ENCODE results near the gene ZSCAN9. TPM values are rescaled to one million over a fixed set of nuclear protein-coding genes. Genes with fewer than 3 reads are reported as not detected.

The ZSCAN9 gene
- total and polyA plus RNA-seq, 9 of the 15 experiments (the other 6 are each of a cell fraction or from before 2014, with no cell fraction given) = 18.8 to 48.9 (median 28.7) TPM

GRCh38 chr6:28212510-28213212, 12.4 kb upstream of the ZSCAN9 start (continued):
- peak; percentile 82 for TF ChIP-seq ZNF407 (IDR thresholded peaks at IDR 0.05; ENCODE audit: low read depth)
- no peak for TF ChIP-seq ZNF165 (CRISPR knock-in tag; IDR thresholded peaks at IDR 0.05; ENCODE audit: borderline replicate concordance)
- TF ChIP-seq ZNF3 (CRISPR knock-in tag; IDR thresholded peaks at IDR 0.05) = no peak
- TF ChIP-seq ZNF12 (CRISPR knock-in tag; IDR thresholded peaks at IDR 0.05) = no peak
- TF ChIP-seq ZFPM2 (CRISPR knock-in tag; IDR thresholded peaks at IDR 0.05) = no peak
- peak; percentile 89 for TF ChIP-seq MYC (IDR thresholded peaks at IDR 0.05; ENCODE audit: low read depth, low read length)
- no peak for TF ChIP-seq MYC (CRISPR knock-in tag; IDR thresholded peaks at IDR 0.05; ENCODE audit: borderline replicate concordance, low read depth)
- peak; percentile 87 for TF ChIP-seq ZKSCAN1 (IDR thresholded peaks at IDR 0.05; ENCODE audit: low read depth, low read length)
- no peak for TF ChIP-seq CHD4 (IDR thresholded peaks at IDR 0.05; ENCODE audit: insufficient read depth, insufficient replicate concordance, low read depth, low read length, poor library complexity, severe bottlenecking)
- no peak for TF ChIP-seq GTF2E2 (tag; IDR thresholded peaks at IDR 0.05)
- TF ChIP-seq ZNF609 (CRISPR knock-in tag; IDR thresholded peaks at IDR 0.05; ENCODE audit: borderline replicate concordance) = no peak
- TF ChIP-seq ZBTB49 (CRISPR knock-in tag; IDR thresholded peaks at IDR 0.05; ENCODE audit: borderline replicate concordance) = no peak

All from K562 (cell line).